GM21529 (cell line): ENCODE results near the gene IKZF3.
"Not testable (repeated sequence)": the region's sequence is repeated elsewhere in the genome, so short reads cannot be mapped to it uniquely, and the experiment has no call there.

Experiments used
- ATAC-seq: cut with Tn5 transposase; IDR thresholded peaks from one replicate; pipeline ENCODE4 v1.9.1; 2021; ENCODE audit not compliant: unreplicated experiment

IKZF3 gene

DNA sequence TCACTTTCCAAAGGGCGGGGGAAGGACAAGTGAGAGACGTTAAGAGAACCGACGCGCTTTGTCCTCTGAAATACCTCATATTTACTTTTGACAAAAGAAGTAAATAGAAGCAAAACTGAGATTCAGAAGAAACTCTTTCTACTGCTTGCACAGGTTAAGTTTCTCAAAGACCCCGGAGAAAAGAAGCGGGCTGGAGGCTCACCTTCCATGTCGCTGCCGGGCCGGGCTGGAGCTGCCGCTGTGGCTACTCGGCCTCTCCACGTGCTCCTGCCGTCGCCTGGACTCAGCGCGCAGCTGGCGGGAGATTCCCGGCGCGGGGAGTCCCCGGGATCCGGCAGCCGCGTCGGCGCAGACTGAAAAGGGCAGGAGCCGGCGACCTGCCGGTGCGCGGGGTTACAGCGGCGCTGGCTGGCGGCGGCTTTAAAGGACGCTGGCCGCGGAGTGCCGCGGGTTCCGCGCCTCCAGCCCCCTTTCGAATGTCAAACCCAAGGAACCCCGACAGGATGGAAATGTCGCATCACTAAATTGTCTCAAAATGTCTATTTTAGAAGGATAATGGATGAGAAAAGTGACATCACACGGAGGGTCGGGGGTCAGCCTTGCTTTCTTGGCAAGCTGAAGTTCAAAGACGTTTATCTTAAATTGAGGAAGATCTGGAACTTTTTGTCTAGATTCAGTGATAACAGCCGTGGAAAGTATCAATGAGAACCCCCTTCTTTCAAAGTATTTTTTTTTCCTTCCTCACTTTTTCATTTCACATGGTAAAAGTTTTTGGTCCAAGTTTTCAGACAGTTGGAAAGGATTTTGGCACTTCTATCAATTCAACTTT, at the start of gene IKZF3:
Gene IKZF3, minus strand, starts transcription at position 395 of the 829 bp plus-strand sequence. Its CDS starts 186 bp downstream, at position 209.
- peak; percentile 24 for ATAC-seq

- no peak for ATAC-seq
Observed at GRCh38 chr17:39908789-39909352, 44.8 kb upstream of the IKZF3 start.

- ATAC-seq = no peak
Observed at GRCh38 chr17:39904990-39905288, 40.8 kb upstream of the IKZF3 start.

DNA sequence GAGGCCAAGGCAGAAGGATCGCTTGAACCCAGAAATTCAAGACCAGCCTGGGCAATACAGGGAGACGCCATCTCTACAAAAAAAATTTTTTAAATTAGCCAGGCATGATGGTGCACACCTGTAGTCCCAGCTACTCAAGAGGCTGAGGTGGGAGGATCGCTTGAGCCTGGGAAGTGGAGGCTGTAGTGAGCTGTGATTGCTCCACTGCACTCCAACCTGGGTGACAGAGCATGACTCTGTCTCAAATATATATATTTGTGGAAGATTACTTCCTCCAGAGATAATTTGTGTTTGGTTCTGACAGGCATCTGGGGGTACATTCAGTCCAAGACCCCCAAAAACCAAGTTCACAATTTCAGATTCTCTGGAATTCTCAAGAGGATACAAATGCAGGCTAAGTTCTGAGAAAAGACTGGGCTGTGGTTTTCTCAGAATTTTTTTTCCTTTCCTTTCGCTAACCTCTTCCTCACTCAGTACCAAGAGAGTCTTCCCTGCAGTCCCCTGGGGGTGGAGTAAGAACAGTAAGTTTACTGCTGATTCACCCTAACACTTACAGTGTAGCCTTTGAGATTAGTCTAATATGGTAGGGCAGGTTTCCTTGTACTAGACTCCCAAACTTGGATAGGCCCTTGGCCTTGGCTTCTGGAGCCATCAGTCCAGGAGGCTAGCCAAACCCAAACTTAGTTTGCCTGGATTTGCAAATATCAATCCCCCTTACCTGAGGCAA, 39.2 kb upstream of the IKZF3 start:
- ATAC-seq = no peak

DNA sequence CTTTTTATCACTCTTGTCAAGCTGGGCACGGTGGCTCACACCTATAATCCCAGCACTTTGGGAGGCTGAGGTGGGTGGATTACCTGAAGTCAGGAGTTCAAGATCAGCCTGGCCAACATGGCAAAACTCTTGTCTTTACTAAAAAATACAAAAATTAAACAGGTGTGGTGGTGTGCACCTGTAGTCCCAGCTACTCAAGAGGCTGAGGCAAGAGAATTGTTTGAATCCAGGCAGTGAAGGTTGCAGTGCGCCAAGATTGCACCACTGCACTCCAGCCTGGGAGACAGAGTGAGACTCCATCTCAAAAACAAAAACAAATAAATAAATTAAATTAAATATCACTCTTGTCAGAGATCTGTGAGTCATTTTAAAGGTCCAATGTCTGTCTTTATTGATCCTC, 37.9 kb upstream of the IKZF3 start:
- not testable (repeated sequence) for ATAC-seq

DNA sequence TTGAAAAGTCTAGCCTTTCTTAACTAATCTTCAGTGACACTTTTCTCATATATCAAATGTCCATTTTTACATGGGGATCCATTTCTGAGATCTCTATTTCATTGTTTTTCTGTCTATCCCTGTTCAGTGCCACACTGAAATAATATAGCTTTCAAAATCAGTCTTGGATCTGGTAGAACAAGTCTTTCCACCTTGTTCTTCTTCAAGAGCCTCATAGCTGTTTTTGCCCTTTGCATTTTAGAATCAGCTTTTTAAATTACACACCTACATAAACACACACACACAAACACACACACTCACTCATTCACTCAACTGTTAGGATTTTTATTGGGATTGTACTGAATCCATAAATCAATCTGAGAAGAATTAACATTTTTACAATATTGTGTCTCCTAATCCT, 35.1 kb upstream of the IKZF3 start:
- ATAC-seq = no peak

GRCh38 chr17:39898088-39898487, 34.0 kb upstream of the IKZF3 start:
- no peak for ATAC-seq

GRCh38 chr17:39894681-39895376, 30.7 kb upstream of the IKZF3 start:
- no peak for ATAC-seq

DNA sequence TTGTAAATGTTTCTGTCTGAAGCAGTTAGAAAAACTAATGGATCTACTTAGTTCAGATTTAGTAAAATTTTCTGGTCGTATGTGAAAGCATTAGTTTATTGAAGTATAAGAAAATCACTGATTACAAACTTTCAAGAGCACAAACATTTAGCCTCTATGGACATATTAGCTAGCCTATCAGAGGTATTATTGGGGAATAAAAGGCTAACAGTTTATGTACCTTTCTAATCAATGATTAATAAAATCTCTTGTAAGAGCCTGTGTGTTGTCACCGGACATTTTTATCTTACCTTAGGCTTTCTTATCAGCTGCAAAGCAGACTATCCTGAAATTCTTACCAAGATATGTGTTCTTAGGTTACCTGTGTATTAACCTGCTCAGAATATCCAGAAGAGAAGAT, 25.1 kb upstream of the IKZF3 start:
- ATAC-seq = no peak

- no peak for ATAC-seq
Observed at GRCh38 chr17:39887078-39887477, 23.0 kb upstream of the IKZF3 start.

DNA sequence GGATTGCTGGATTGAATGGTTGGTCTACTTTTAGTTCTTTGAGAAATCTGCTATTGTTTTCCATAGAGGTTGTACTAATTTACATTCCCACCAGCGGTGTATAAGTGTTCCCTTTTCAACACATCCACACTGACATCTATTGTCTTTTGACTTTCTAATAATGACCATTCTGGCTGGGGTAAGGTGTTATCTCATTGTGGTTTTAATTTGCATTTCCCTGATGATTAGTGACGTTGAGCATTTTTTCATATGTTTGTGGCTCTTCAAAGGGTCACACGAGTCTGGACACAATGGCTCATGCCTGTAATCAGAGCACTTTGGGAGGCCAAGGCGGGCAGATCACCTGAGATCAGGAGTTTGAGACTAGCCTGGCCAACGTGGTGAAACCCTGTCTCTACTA, 22.0 kb upstream of the IKZF3 start:
- ATAC-seq = not testable (repeated sequence)

- ATAC-seq = no peak
Observed at GRCh38 chr17:39872751-39873150, 8.6 kb upstream of the IKZF3 start.

DNA sequence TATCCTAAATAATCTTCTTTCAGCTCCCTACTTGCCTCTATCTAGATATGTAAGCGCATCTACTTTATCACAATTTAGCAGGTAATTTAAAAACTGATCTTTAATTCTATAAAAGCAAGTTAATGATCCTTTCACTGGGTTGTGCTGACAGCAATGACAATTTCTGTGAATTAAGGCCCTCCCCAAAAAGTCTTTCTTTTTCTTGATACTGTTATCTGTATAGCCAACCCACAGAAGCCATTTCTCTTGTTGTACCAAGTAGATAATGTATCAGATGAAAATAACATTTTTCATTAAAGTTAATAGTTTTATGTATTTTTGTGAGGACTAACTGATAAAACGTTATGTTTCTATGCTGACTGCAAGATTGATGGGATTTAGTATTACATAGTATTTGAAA, 7.7 kb upstream of the IKZF3 start:
- ATAC-seq = no peak

DNA sequence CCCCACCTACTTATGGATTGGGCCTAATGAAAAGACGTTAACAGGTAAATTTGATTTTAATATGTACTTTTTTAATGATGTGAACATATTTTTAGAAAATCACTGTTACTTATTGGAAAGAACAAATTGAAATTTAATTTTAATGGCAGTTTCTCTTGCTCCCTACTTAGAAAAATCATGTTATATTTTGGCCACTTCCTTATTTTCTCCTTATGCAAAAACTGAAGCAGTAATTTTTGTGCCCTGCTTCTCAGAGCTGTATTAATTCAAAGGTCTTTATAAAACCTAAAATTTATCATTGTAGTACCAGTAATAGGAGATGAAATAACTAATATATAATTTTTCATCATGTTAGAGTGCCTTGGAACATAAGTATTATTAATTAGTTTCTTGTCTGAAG, 6.7 kb upstream of the IKZF3 start:
- ATAC-seq = no peak

- no peak for ATAC-seq
Observed at GRCh38 chr17:39868554-39868942, 4.4 kb upstream of the IKZF3 start.

- ATAC-seq = no peak
Observed at GRCh38 chr17:39867880-39868553, 3.9 kb upstream of the IKZF3 start, which contains the start of gene ZPBP2. Gene ZPBP2, plus strand, starts transcription at chr17:39868202. Its CDS starts 153 bp downstream, at chr17:39868355.

GRCh38 chr17:39867084-39867879, 3.2 kb upstream of the IKZF3 start:
- peak; percentile 53 for ATAC-seq

GRCh38 chr17:39866013-39866730, 2.1 kb upstream of the IKZF3 start:
- no peak for ATAC-seq

GRCh38 chr17:39863244-39863917, 731 bp downstream of the IKZF3 start:
- no peak for ATAC-seq
